Panc1 (cell line): ENCODE data around the gene ABLIM2.

Experiments
- CTCF ChIP-seq: fragments of 450-650 bp; IDR thresholded peaks from 2 replicates; pipeline ENCODE4 v1.5.1; 2017; ENCODE audit warnings: mild to moderate bottlenecking
- POLR2AphosphoS5 ChIP-seq: IDR thresholded peaks from 2 replicates; pipeline ENCODE4 v1.6.1; 2012; ENCODE audit warnings: mild to moderate bottlenecking, low read depth, low read length, moderate library complexity
- REST ChIP-seq, 2 experiments: IDR thresholded peaks; 2 replicates each; pipeline ENCODE4 v1.6.1; 2011 to 2012; ENCODE audit warnings: low read depth in 2 of 2, control low read depth in 1 of 2, low read length in 1 of 2, mild to moderate bottlenecking in 1 of 2, moderate library complexity in 1 of 2; ENCODE audit not compliant: insufficient read depth in 1 of 2
- SIN3A ChIP-seq: IDR thresholded peaks from 2 replicates; pipeline ENCODE4 v1.6.1; 2012; ENCODE audit warnings: low read depth, mild to moderate bottlenecking, low read length, moderate library complexity, borderline replicate concordance; ENCODE audit not compliant: insufficient read depth
- TCF7L2 ChIP-seq: IDR thresholded peaks from 2 replicates; pipeline ENCODE4 v1.6.1; 2011; ENCODE audit warnings: mild to moderate bottlenecking, low read depth, low read length, inconsistent platforms

GRCh38 chr4:7941111-7941964 lies 217.3 kb downstream of the ABLIM2 start:
- TF ChIP-seq POLR2AphosphoS5 (no peak), CTCF (no peak), REST (IDR thresholded peaks at IDR 0.05; ENCODE audit: insufficient read depth in 1 of 2, low read depth in 2 of 2, low read length in 1 of 2) (no peak), TCF7L2 (no peak), SIN3A (no peak)
